Karpas-422 (cell line): Measurements from ENCODE around the gene CILP2. TPM values are rescaled to one million over a fixed set of nuclear protein-coding genes. Genes with fewer than 3 reads are reported as not detected.

Source experiments
- DNase-seq: peaks from one replicate; pipeline ENCODE4 v3.0.0-alpha.2; 2015
- H2AFZ ChIP-seq: fragments of 200-600 bp; sonication (generic); 2 replicates; pipeline ENCODE4 v1.6.1; 2014; ENCODE audit warnings: antibody characterized with exemption, low read length, mixed read lengths
- H3K27ac ChIP-seq: fragments of 200-600 bp; sonication (generic); 2 replicates; pipeline ENCODE4 v1.5.1; 2014; ENCODE audit warnings: mild to moderate bottlenecking, low read length, moderate library complexity
- H3K27me3 ChIP-seq: fragments of 200-600 bp; sonication (generic); 2 replicates; pipeline ENCODE4 v1.6.1; 2014; ENCODE audit warnings: low read length, mixed read lengths
- H3K36me3 ChIP-seq: fragments of 200-600 bp; sonication (generic); 2 replicates; pipeline ENCODE4 v1.6.1; 2014; ENCODE audit warnings: low read length, mixed read lengths; ENCODE audit not compliant: insufficient read depth
- H3K4me1 ChIP-seq: fragments of 200-600 bp; sonication (generic); 2 replicates; pipeline ENCODE4 v1.6.1; 2014; ENCODE audit warnings: mild to moderate bottlenecking, low read length, mixed read lengths
- H3K4me2 ChIP-seq: fragments of 200-600 bp; sonication (generic); 2 replicates; pipeline ENCODE4 v1.6.1; 2014; ENCODE audit warnings: low read length, low read depth, mild to moderate bottlenecking; ENCODE audit not compliant: poor library complexity, severe bottlenecking
- H3K4me3 ChIP-seq: fragments of 200-600 bp; sonication (generic); 2 replicates; pipeline ENCODE4 v1.5.1; 2014; ENCODE audit warnings: mild to moderate bottlenecking, antibody characterized with exemption, low read length, mixed read lengths
- H3K79me2 ChIP-seq: fragments of 200-600 bp; sonication (generic); 2 replicates; pipeline ENCODE4 v1.6.1; 2014; ENCODE audit warnings: mild to moderate bottlenecking, low read length, mixed read lengths
- H3K9ac ChIP-seq: fragments of 200-600 bp; sonication (generic); 2 replicates; pipeline ENCODE4 v1.6.0; 2014; ENCODE audit warnings: low read length
- H3K9me2 ChIP-seq: fragments of 200-600 bp; sonication (generic), shearing (Covaris generic); replicated peaks from 2 replicates; pipeline ENCODE4 v1.6.0; 2014; ENCODE audit warnings: mild to moderate bottlenecking, low read length, moderate library complexity; ENCODE audit not compliant: insufficient read depth
- H3K9me3 ChIP-seq: fragments of 300-700, 200-600 bp; sonication (generic); 2 replicates; pipeline ENCODE4 v1.6.1; 2014; ENCODE audit warnings: low read length, mixed read lengths
- H4K20me1 ChIP-seq: fragments of 200-600 bp; sonication (generic); 2 replicates; pipeline ENCODE4 v1.6.1; 2014; ENCODE audit warnings: mild to moderate bottlenecking, antibody characterized with exemption, low read length, low read depth; ENCODE audit not compliant: insufficient read depth
- total RNA-seq: library from RNA; depleted of rRNA; stranded (reverse); fragments of >200 nt; shearing (Covaris generic); gene quantifications from 2 replicates; pipeline ENCODE4 v1.2.3, GENCODE V29; 2014; ENCODE audit warnings: low replicate concordance

The CILP2 gene
- total RNA-seq, 1 experiment from 2014 or later = 0.15 TPM

DNA sequence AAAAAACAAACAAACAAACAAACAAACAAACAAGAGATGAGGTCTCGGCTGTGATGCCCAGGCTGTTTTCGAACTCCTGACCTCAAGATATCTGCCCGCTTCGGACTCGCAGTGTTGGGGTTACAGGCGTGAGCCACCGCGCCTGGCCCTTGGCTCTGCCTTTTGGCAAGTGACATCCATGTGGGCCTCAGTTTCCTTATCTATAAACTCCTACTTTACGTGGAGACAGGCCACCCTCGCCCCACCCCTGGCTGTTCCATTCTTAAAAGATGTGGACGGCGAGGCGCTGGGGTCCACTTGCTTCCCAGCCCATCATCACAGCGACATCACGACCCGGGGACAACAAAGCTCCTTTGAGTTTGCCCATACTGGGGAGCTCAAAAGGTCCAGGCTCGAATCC lies 24.4 kb upstream of the CILP2 start:
- no peak for DNase-seq
- no peaks in the 10 kb centered on the region for H3K9me2 ChIP-seq
- H3K4me2 ChIP-seq = no peak overlapping the region
- no peak overlapping the region for H3K9ac ChIP-seq
- no peaks in the 10 kb centered on the region for H3K27me3 ChIP-seq
- no peaks in the 10 kb centered on the region for H4K20me1 ChIP-seq
- H3K4me1 ChIP-seq = peaks cover 19% of the 10 kb centered on the region
- H3K9me3 ChIP-seq = no peaks in the 10 kb centered on the region
- no peak overlapping the region for H3K27ac ChIP-seq
- no peak overlapping the region for H2AFZ ChIP-seq
- no peak overlapping the region for H3K4me3 ChIP-seq
- H3K36me3 ChIP-seq = peaks cover 2% of the 10 kb centered on the region; the same call in 1 of the 2 replicates
- H3K79me2 ChIP-seq = peaks cover 26% of the 10 kb centered on the region

DNA sequence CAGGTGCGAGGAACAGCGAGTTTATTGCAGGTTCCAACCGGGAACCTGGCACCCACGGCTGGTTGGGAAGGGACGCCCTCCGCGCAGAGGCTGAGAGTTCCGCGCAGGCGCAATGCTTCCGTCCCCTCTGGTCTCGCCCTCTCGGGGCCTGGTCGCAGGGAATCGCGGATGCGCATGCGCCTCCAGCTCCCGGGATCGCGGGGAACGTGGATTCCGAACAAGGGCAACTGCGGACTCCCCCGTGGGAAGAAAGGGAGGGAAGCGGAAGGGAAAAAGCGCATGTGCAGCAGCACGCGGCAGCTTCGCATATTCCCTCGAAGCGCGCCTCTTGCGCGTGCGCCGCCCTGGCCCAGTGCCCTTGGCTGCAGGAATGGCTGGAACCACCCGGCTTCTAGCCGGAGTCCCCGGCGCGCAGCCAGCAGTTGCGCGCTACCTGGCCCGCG lies 23.8 kb upstream of the CILP2 start:
- no peak overlapping the region for H2AFZ ChIP-seq
- no peaks in the 10 kb centered on the region for H3K9me2 ChIP-seq
- no peak for DNase-seq
- peaks cover 4% of the 10 kb centered on the region; the same call in 1 of the 2 replicates for H3K36me3 ChIP-seq
- no peaks in the 10 kb centered on the region for H3K9me3 ChIP-seq
- peaks cover 19% of the 10 kb centered on the region for H3K4me1 ChIP-seq
- no peak overlapping the region for H3K4me3 ChIP-seq
- H3K79me2 ChIP-seq = peaks cover 31% of the 10 kb centered on the region
- H3K27ac ChIP-seq = no peak overlapping the region
- no peak overlapping the region for H3K9ac ChIP-seq
- H4K20me1 ChIP-seq = no peaks in the 10 kb centered on the region
- no peaks in the 10 kb centered on the region for H3K27me3 ChIP-seq
- H3K4me2 ChIP-seq = no peak overlapping the region

DNA sequence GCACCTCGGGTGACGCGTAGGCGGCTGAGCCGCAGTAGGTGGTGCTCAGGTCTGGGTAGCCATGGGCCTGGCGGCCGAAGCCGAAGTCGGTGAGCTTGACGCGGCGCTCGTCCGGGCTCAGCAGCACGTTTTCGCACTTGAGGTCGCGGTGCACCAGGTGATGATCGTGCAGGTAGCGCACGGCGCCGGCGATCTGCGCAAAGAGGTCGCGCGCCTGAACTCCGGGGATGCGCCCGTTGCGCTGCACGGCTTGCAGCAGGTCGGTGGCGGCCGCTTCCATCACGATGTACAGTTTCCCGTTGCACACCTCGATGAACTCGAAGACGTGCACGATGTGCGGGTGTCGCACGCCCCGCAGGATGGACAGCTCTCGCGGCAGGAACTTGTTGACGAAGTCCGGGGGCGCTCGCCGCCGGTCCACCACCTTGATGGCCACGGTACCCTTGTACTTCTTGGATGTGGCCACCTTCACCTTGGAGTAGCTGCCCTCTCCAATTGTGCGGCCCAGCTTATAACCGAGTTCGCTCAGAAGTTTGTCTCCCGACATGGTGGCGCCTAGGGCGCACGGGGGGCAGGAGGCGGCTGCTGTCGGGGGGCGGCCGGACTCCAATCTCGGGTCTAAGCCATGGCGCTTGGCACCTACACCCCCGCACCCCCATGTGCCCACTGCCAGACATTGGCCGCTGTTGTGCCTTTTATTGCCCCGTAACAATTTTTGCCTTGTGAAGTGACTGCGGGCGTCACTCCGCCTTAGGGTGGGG lies 23.0 kb upstream of the CILP2 start, which contains the start of gene TSSK6:
TSS of gene TSSK6 (minus strand) at position 668 of the 761 bp plus-strand sequence. CDS start at position 547, 121 bp downstream.
- no peaks in the 10 kb centered on the region for H3K9me2 ChIP-seq
- DNase-seq = no peak
- peak within 1 kb of the TSS; percentile 19; the same call in 1 of the 2 replicates for H2AFZ ChIP-seq
- no peaks in the 10 kb centered on the region for H4K20me1 ChIP-seq
- no peaks in the 10 kb centered on the region for H3K9me3 ChIP-seq
- peak within 1 kb of the TSS; percentile 90 for H3K9ac ChIP-seq
- H3K36me3 ChIP-seq = peaks cover 9% of the 10 kb centered on the region; the same call in 1 of the 2 replicates
- H3K27me3 ChIP-seq = no peaks in the 10 kb centered on the region
- peaks cover 19% of the 10 kb centered on the region for H3K4me1 ChIP-seq
- H3K27ac ChIP-seq = peak within 1 kb of the TSS; percentile 47
- H3K79me2 ChIP-seq = peaks cover 39% of the 10 kb centered on the region
- peak within 1 kb of the TSS; percentile 87 for H3K4me2 ChIP-seq
- H3K4me3 ChIP-seq = peak within 1 kb of the TSS; percentile 94

DNA sequence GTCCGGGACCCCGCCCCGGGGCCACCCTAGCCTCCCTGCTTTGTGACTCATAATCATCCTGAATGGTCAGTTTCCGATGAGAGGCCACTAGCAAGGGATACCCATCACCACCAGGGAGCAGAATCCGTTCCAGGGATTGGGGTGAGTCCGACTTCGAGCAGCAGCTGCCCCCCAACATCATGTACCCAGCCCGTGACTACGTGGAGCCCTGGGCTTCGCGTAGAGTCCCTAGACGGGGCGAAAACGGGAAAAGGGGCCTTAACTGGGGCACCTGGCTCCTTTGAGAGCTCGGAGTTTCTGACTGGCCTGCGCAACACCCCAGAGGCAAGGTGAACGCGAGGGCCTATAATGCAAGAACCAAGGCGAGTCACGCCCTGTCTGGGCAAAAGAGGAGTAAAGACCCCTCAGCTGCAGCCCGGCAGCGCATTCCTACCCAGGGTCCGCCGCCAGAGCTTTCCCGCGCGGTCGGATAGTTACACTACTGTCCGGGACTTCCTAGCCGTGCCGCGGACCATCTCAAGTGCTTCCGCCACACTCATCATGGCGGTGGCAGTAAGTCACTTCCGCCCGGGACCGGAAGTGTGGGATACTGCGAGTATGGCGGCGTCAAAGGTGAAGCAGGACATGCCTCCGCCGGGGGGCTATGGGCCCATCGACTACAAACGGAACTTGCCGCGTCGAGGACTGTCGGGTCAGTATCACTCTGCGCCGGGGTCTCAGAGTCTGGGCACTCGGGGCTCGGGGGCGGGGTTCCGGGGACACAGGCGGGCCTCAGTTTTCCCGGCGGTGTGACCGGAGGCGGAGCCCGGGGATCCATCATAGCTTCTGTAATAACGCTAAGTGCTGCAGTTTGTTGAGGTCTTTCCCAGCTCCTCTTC lies 22.2 kb upstream of the CILP2 start, which contains the start of gene NDUFA13:
TSS of gene NDUFA13 (plus strand) at position 584 of the 878 bp plus-strand sequence. CDS start at position 598, 14 bp downstream.
- H3K4me3 ChIP-seq = peak within 1 kb of the TSS; percentile 94

DNA sequence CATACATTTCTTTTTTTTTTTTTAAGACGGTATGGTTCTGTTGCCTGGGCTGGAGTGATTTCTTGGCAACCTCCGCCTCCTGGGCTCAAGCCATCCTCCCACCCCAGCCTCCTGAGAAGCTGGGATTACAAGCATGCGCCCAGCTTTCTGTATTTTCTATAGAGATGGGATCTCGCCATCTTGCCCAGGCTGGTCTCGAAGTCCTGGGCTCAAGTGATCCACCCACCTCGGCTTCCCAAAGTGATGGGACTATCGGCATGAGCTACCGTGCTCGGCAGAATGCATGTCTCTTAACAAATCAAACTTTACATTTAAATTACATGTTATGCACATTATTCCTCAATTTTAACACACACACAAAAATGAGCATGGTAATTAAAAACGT lies 20.8 kb upstream of the CILP2 start:
- no peaks in the 10 kb centered on the region for H3K9me2 ChIP-seq
- H4K20me1 ChIP-seq = no peaks in the 10 kb centered on the region
- no peaks in the 10 kb centered on the region for H3K27me3 ChIP-seq
- peak overlapping the region; percentile 87 for H3K4me2 ChIP-seq
- peak overlapping the region; percentile 47; the same call in 1 of the 2 replicates for H3K27ac ChIP-seq
- H3K9ac ChIP-seq = peak overlapping the region; percentile 90
- peak overlapping the region; percentile 94 for H3K4me3 ChIP-seq
- peaks cover 11% of the 10 kb centered on the region; the same call in 1 of the 2 replicates for H3K36me3 ChIP-seq
- H3K79me2 ChIP-seq = peaks cover 59% of the 10 kb centered on the region
- DNase-seq = no peak
- no peak overlapping the region for H2AFZ ChIP-seq
- H3K4me1 ChIP-seq = peaks cover 19% of the 10 kb centered on the region
- no peaks in the 10 kb centered on the region for H3K9me3 ChIP-seq

More for the DNA sequence above, 22.2 kb upstream of the CILP2 start, which contains the start of gene NDUFA13:
- Histone ChIP-seq H3K9me3 (no peaks in the 10 kb centered on the region), H3K9me2 (no peaks in the 10 kb centered on the region), H3K79me2 (peaks cover 47% of the 10 kb centered on the region), H3K27ac (peak within 1 kb of the TSS; percentile 47), H2AFZ (peak within 1 kb of the TSS; percentile 19; the same call in 1 of the 2 replicates), H3K9ac (peak within 1 kb of the TSS; percentile 90), H3K4me1 (peaks cover 19% of the 10 kb centered on the region), H3K36me3 (peaks cover 11% of the 10 kb centered on the region; the same call in 1 of the 2 replicates), H3K27me3 (no peaks in the 10 kb centered on the region), H3K4me2 (peak within 1 kb of the TSS; percentile 87), H4K20me1 (no peaks in the 10 kb centered on the region)
- peak; percentile 97 for DNase-seq

DNA sequence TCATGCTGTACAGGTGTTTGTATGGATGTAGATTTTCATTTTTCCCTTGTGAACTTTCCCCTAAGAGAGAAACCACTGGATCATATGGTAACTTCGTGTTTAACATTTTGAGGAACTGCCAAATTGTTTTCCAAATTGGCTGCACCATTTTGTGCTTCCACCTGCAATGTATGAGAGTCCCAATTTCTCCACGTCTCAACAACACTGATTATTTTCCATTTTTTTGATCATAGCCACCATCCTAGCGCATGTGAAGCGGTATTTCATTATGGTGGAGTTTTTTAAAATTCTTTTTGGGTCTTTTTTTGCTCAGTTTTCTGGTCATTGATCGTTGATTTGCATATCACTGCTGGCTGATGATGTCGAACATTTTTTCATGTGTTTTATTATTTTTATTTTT lies 17.1 kb upstream of the CILP2 start:
- Histone ChIP-seq H3K4me2 (no peak overlapping the region), H3K79me2 (peaks cover 96% of the 10 kb centered on the region), H3K9me3 (no peaks in the 10 kb centered on the region), H3K36me3 (peaks cover 12% of the 10 kb centered on the region; the same call in 1 of the 2 replicates), H3K9ac (no peak overlapping the region), H2AFZ (no peak overlapping the region), H3K27me3 (no peaks in the 10 kb centered on the region), H3K27ac (no peak overlapping the region), H3K4me3 (no peak overlapping the region), H3K9me2 (no peaks in the 10 kb centered on the region), H4K20me1 (peaks cover 19% of the 10 kb centered on the region; the same call in 1 of the 2 replicates), H3K4me1 (peaks cover 46% of the 10 kb centered on the region)
- no peak for DNase-seq

DNA sequence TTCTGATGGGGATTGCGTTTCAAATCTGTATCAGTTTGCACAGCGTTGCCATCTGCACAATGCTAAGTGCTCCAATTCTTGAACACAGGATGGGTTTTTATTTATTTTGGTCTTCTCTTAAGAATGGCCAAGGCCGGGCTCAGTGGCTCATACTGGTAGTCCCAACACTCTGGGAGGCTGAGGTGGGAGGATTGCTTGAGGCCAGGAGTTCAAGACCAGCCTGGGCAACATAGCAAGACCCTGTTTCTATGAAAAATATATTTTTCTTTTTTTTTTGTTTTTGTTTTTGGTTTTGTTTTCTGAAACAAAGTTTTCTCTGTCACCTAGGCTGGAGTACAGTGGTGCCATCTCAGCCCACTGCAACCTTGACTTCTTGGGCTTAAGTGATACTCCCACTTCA lies 14.9 kb upstream of the CILP2 start:
- no peaks in the 10 kb centered on the region for H3K27me3 ChIP-seq
- H3K4me2 ChIP-seq = peak overlapping the region; percentile 80
- no peak for DNase-seq
- peaks cover 20% of the 10 kb centered on the region; the same call in 1 of the 2 replicates for H4K20me1 ChIP-seq
- H3K9me2 ChIP-seq = no peaks in the 10 kb centered on the region
- H3K79me2 ChIP-seq = peaks cover 80% of the 10 kb centered on the region
- H2AFZ ChIP-seq = no peak overlapping the region
- peak overlapping the region; percentile 59; the same call in 1 of the 2 replicates for H3K4me3 ChIP-seq
- peak overlapping the region; percentile 47; the same call in 1 of the 2 replicates for H3K9ac ChIP-seq
- peaks cover 48% of the 10 kb centered on the region for H3K4me1 ChIP-seq
- no peaks in the 10 kb centered on the region for H3K9me3 ChIP-seq
- H3K36me3 ChIP-seq = peaks cover 16% of the 10 kb centered on the region; the same call in 1 of the 2 replicates
- H3K27ac ChIP-seq = peak overlapping the region; percentile 87
